NB4 (cell line): ENCODE results near the gene ARID1B.

ENCODE experiments used
- DNase-seq: peaks from one replicate; pipeline ENCODE4 v3.0.0; 2010; ENCODE audit warnings: low read depth
- H3K4me3 ChIP-seq: one replicate; pipeline ENCODE4 v1.5.1; 2011; ENCODE audit warnings: mild to moderate bottlenecking, low read depth, low read length, moderate library complexity
- MYC ChIP-seq: IDR thresholded peaks from 2 replicates; pipeline ENCODE4 v1.6.1; 2011; ENCODE audit warnings: low read depth, low read length
- POLR2A ChIP-seq: IDR thresholded peaks from 2 replicates; pipeline ENCODE4 v1.6.1; 2011; ENCODE audit warnings: mild to moderate bottlenecking; ENCODE audit not compliant: insufficient read length; ENCODE audit errors: extremely low read depth
- TF ChIP-seq, protein P1 (sequence below): IDR thresholded peaks from one replicate; pipeline ENCODE4 v1.5.1; 2012; ENCODE audit warnings: low read depth, low read length
- TF ChIP-seq, protein P2 (sequence below): IDR thresholded peaks from 2 replicates; pipeline ENCODE4 v1.6.1; 2011; ENCODE audit warnings: low read depth, low read length

Gene ARID1B

DNA sequence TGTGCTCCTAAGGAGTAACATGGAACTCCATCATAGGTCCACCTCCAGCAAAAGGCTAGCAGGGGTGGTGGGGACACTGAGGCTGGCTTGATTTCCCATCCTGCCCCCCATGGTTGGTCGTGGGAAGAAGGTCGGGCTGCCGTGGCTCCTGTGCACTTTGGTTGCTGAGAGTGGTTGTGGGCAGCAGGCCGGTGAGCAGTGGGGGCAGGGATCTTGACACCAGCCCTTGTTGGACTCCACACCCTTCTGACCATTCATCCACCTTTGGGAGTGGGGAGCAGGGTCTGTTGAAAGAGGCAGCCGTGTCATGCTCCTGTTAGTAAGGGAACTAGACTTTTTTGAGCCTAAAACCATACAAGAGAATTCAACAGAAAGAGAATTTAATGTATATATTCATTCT lies 175.2 kb downstream of the ARID1B start:
- TF ChIP-seq, protein P1, sequence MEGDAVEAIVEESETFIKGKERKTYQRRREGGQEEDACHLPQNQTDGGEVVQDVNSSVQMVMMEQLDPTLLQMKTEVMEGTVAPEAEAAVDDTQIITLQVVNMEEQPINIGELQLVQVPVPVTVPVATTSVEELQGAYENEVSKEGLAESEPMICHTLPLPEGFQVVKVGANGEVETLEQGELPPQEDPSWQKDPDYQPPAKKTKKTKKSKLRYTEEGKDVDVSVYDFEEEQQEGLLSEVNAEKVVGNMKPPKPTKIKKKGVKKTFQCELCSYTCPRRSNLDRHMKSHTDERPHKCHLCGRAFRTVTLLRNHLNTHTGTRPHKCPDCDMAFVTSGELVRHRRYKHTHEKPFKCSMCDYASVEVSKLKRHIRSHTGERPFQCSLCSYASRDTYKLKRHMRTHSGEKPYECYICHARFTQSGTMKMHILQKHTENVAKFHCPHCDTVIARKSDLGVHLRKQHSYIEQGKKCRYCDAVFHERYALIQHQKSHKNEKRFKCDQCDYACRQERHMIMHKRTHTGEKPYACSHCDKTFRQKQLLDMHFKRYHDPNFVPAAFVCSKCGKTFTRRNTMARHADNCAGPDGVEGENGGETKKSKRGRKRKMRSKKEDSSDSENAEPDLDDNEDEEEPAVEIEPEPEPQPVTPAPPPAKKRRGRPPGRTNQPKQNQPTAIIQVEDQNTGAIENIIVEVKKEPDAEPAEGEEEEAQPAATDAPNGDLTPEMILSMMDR, result no peak
- TF ChIP-seq POLR2A, result no peak
- TF ChIP-seq, protein P2, sequence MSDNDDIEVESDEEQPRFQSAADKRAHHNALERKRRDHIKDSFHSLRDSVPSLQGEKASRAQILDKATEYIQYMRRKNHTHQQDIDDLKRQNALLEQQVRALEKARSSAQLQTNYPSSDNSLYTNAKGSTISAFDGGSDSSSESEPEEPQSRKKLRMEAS, result no peak
- no peak for TF ChIP-seq MYC
- no peak for DNase-seq
- H3K4me3 ChIP-seq, result no peak overlapping the region

DNA sequence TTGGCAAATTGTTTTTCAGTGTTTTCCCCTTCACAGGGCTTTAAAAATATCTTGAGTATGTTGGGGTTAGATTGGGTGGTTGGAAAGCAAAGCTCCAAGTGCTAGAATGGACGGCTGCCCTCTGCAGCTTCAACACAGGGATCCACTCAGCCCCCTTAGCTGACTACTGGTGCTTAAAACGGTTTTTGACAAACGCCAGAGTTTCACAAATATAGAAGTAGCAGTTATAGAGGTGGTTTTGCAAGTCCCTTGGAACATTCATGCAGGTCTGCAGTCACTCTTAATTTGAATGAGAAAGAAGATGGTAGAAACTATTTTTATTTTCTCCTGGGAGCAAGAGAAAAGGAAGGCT lies 175.9 kb downstream of the ARID1B start:
- DNase-seq, result peak; percentile 18
- H3K4me3 ChIP-seq, result no peak overlapping the region

DNA sequence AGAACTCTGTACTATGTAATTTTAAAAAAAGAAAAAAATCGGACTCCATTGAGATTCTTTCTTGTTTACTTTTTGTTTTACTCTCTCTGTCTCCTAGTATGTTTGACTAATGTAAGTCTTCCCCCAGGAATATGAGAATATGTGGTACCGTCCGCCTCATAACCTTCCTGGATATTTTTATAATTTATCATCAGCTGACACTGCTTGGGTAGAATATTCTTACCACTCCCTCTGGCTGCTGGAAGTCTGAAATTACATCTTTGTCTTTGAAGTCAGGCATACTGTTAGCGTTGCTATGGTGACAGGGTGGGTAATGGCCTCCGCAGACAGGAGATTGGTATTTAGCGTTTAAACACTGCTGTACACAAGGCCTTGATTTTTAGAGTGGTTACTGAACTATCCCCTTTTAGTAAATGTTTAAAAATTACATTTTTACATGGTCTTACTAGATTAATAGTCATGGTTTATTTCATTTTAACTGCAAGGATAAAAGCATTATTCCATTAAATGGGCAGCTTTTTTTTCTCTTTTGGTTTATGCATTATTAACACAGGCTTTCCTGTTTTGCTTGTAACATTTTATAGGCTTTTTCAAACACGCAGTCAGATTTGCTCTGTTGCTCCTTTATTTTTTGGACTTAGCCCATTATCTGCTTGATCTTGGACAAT lies 176.4 kb downstream of the ARID1B start:
- TF ChIP-seq, protein P2, result no peak
- TF ChIP-seq, protein P1, result no peak
- TF ChIP-seq MYC, result no peak
- TF ChIP-seq POLR2A, result no peak
- no peak overlapping the region for H3K4me3 ChIP-seq
- peak; percentile 31 for DNase-seq

More for the DNA sequence above, 175.9 kb downstream of the ARID1B start:
- TF ChIP-seq, protein P2, result no peak
- TF ChIP-seq, protein P1, result no peak
- TF ChIP-seq MYC (no peak), POLR2A (no peak)

DNA sequence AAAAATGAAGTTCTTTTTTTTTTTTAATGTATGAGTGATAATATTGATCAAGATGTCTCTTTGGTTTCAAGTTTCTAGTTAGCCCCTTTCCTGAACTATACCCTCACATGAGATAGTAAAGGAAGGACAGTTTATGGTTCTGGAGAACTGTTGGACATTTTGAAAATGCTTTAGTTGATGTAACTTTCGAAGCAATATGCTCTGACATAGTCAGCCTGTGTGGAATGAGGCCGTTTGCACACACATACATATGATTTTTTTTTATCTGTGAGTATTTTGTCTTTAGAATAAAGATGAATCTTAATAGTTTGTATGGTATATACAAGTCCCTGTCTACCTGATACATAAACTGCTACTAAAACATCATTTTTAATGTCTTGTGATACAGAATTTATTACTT lies 177.0 kb downstream of the ARID1B start:
- no peak overlapping the region for H3K4me3 ChIP-seq
- TF ChIP-seq, protein P1, result no peak
- TF ChIP-seq MYC (no peak), POLR2A (no peak)
- TF ChIP-seq, protein P2, result no peak
- no peak for DNase-seq

DNA sequence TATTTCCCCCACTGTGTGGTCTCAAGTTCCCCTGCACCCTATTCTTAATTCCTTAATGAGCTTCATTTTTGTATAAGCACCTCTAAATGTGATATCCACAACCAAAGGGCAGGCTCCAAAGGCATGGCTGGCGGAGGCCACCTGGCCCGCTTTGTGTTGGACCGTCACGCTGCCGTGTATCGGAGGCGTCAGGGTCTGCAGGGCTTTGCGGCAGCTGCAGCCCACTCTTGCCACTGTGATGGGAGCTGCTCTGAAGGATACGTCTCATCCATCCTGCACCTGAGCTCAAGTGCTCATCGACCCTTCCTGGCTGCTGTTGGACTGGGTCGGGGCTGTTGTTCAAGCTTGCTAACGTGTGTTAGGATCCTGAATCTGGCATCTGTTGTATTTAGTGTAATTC lies 177.6 kb downstream of the ARID1B start:
- H3K4me3 ChIP-seq, result no peak overlapping the region
- DNase-seq, result no peak
- TF ChIP-seq, protein P2, result no peak
- TF ChIP-seq MYC (no peak), POLR2A (no peak)
- TF ChIP-seq, protein P1, result no peak
